ENCODE measurements around the gene BOLL.

Gene BOLL

GRCh38 chr2:197798187-197798586 lies 13.1 kb upstream of the BOLL start:
- no peak for TF ChIP-seq CTCF (conservative IDR thresholded peaks at IDR 0.05; ENCODE audit: low read depth)
- no peak overlapping the region for H3K27ac ChIP-seq
- no peak for DNase-seq (ENCODE audit: low spot score)
- POLR2A ChIA-PET (ENCODE audit: low non-redundant PET) = no interaction called here
- CTCF ChIA-PET = no interaction called here

GRCh38 chr2:197795277-197795676 lies 10.2 kb upstream of the BOLL start:
- ChIA-PET POLR2A (ENCODE audit: low non-redundant PET) (no interaction called here), CTCF (no interaction called here)

GRCh38 chr2:197793456-197793855 lies 8.3 kb upstream of the BOLL start:
- ChIA-PET POLR2A (ENCODE audit: low non-redundant PET) (no interaction called here), CTCF (interaction anchor here (0.6 kb wide), 1 partner anchor 36 kb away, joined by 3 read pairs; no protein-coding TSS in a partner anchor)
- no peak overlapping the region for H3K27ac ChIP-seq
- no peak for DNase-seq (ENCODE audit: low spot score)
- TF ChIP-seq CTCF (conservative IDR thresholded peaks at IDR 0.05; ENCODE audit: low read depth) = no peak

More at GRCh38 chr2:197795277-197795676, 10.2 kb upstream of the BOLL start:
- DNase-seq (ENCODE audit: low spot score) = no peak
- H3K27ac ChIP-seq = no peak overlapping the region
- TF ChIP-seq CTCF (conservative IDR thresholded peaks at IDR 0.05; ENCODE audit: low read depth) = no peak

- POLR2A ChIA-PET (ENCODE audit: low non-redundant PET) = no interaction called here
- no peak overlapping the region for H3K27ac ChIP-seq
- peak; percentile 37; the same call in 1 of the 2 replicates for TF ChIP-seq CTCF (conservative IDR thresholded peaks at IDR 0.05; ENCODE audit: low read depth)
- DNase-seq (ENCODE audit: low spot score) = no peak
- CTCF ChIA-PET = interaction anchor here (0.6 to 0.7 kb wide), 2 partner anchors 41 to 1386 kb away, joined by 3 to 5 read pairs; no protein-coding TSS in a partner anchor
Observed at GRCh38 chr2:197786010-197786877, 1.1 kb upstream of the BOLL start.

GRCh38 chr2:197782126-197782525 lies 3.0 kb downstream of the BOLL start:
- no peak overlapping the region for H3K27ac ChIP-seq
- ChIA-PET POLR2A (ENCODE audit: low non-redundant PET) (no interaction called here), CTCF (interaction anchor here (0.6 kb wide), 1 partner anchor 1558 kb away, joined by 3 read pairs; no protein-coding TSS in a partner anchor)
- TF ChIP-seq CTCF (conservative IDR thresholded peaks at IDR 0.05; ENCODE audit: low read depth) = no peak
- no peak for DNase-seq (ENCODE audit: low spot score)

GRCh38 chr2:197779261-197779660 lies 5.9 kb downstream of the BOLL start:
- TF ChIP-seq CTCF (conservative IDR thresholded peaks at IDR 0.05; ENCODE audit: low read depth) = no peak
- ChIA-PET POLR2A (ENCODE audit: low non-redundant PET) (no interaction called here), CTCF (interaction anchor here (1.0 kb wide), 1 partner anchor 73 kb away, joined by 3 read pairs; no protein-coding TSS in a partner anchor)
- no peak for DNase-seq (ENCODE audit: low spot score)
- no peak overlapping the region for H3K27ac ChIP-seq

All from RWPE1 (cell line).